HL-60 (cell line): Measurements from ENCODE around the gene PABPN1L.

Experiments used
- DNase-seq, 2 experiments: peaks; one replicate each; pipeline ENCODE4 v3.0.0-alpha.2; 2010 to 2020; ENCODE audit warnings: low read depth in 1 of 2, low spot score in 1 of 2
- H3K27ac ChIP-seq: fragments of 250-450 bp; sonication (Bioruptor Pico); replicated peaks from 2 replicates; pipeline ENCODE4 v1.5.1; 2020; ENCODE audit warnings: mild to moderate bottlenecking, moderate library complexity
- H3K27me3 ChIP-seq: fragments of 250-450 bp; sonication (Bioruptor Pico); 2 replicates; pipeline ENCODE4 v1.5.1; 2021; ENCODE audit warnings: mild to moderate bottlenecking, moderate library complexity; ENCODE audit not compliant: insufficient read depth, poor library complexity, severe bottlenecking
- H3K4me3 ChIP-seq: replicated peaks from 2 replicates; pipeline ENCODE4 v1.5.1; 2011; ENCODE audit warnings: mild to moderate bottlenecking, control low read depth, low read length; ENCODE audit not compliant: insufficient read depth
- GABPA ChIP-seq: IDR thresholded peaks from 2 replicates; pipeline ENCODE4 v1.6.1; 2012; ENCODE audit warnings: low read depth
- POLR2AphosphoS5 ChIP-seq: IDR thresholded peaks from 2 replicates; pipeline ENCODE4 v1.6.1; 2012; ENCODE audit warnings: low read depth
- SPI1 ChIP-seq: IDR thresholded peaks from 2 replicates; pipeline ENCODE4 v1.6.1; 2012; ENCODE audit warnings: low read depth, mild to moderate bottlenecking, borderline replicate concordance
- TF ChIP-seq, protein P1 (sequence below): IDR thresholded peaks from one replicate; pipeline ENCODE4 v1.5.1; 2011; ENCODE audit warnings: low read length, control low read depth, inconsistent platforms; ENCODE audit not compliant: insufficient read depth
- TF ChIP-seq, protein P2 (sequence below): IDR thresholded peaks from 2 replicates; pipeline ENCODE4 v1.6.1; 2012; ENCODE audit warnings: low read depth; ENCODE audit not compliant: insufficient replicate concordance

PABPN1L gene

GRCh38 chr16:88886420-88886844, 20.0 kb upstream of the PABPN1L start:
- TF ChIP-seq, protein P1, sequence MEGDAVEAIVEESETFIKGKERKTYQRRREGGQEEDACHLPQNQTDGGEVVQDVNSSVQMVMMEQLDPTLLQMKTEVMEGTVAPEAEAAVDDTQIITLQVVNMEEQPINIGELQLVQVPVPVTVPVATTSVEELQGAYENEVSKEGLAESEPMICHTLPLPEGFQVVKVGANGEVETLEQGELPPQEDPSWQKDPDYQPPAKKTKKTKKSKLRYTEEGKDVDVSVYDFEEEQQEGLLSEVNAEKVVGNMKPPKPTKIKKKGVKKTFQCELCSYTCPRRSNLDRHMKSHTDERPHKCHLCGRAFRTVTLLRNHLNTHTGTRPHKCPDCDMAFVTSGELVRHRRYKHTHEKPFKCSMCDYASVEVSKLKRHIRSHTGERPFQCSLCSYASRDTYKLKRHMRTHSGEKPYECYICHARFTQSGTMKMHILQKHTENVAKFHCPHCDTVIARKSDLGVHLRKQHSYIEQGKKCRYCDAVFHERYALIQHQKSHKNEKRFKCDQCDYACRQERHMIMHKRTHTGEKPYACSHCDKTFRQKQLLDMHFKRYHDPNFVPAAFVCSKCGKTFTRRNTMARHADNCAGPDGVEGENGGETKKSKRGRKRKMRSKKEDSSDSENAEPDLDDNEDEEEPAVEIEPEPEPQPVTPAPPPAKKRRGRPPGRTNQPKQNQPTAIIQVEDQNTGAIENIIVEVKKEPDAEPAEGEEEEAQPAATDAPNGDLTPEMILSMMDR: no peak
- TF ChIP-seq, protein P2, sequence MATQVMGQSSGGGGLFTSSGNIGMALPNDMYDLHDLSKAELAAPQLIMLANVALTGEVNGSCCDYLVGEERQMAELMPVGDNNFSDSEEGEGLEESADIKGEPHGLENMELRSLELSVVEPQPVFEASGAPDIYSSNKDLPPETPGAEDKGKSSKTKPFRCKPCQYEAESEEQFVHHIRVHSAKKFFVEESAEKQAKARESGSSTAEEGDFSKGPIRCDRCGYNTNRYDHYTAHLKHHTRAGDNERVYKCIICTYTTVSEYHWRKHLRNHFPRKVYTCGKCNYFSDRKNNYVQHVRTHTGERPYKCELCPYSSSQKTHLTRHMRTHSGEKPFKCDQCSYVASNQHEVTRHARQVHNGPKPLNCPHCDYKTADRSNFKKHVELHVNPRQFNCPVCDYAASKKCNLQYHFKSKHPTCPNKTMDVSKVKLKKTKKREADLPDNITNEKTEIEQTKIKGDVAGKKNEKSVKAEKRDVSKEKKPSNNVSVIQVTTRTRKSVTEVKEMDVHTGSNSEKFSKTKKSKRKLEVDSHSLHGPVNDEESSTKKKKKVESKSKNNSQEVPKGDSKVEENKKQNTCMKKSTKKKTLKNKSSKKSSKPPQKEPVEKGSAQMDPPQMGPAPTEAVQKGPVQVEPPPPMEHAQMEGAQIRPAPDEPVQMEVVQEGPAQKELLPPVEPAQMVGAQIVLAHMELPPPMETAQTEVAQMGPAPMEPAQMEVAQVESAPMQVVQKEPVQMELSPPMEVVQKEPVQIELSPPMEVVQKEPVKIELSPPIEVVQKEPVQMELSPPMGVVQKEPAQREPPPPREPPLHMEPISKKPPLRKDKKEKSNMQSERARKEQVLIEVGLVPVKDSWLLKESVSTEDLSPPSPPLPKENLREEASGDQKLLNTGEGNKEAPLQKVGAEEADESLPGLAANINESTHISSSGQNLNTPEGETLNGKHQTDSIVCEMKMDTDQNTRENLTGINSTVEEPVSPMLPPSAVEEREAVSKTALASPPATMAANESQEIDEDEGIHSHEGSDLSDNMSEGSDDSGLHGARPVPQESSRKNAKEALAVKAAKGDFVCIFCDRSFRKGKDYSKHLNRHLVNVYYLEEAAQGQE: no peak
- TF ChIP-seq GABPA (no peak), POLR2AphosphoS5 (no peak), SPI1 (no peak)
- Histone ChIP-seq H3K4me3 (no peak overlapping the region), H3K27ac (no peak overlapping the region), H3K27me3 (no peaks in the 10 kb centered on the region)
- no peak for DNase-seq

GRCh38 chr16:88885693-88886280, 19.3 kb upstream of the PABPN1L start:
- no peak overlapping the region for H3K27ac ChIP-seq
- TF ChIP-seq POLR2AphosphoS5: no peak
- no peak for TF ChIP-seq SPI1
- TF ChIP-seq GABPA: no peak
- TF ChIP-seq, protein P2: no peak
- H3K4me3 ChIP-seq: no peak overlapping the region
- H3K27me3 ChIP-seq: no peaks in the 10 kb centered on the region
- DNase-seq: no peak

GRCh38 chr16:88884569-88885271, 18.3 kb upstream of the PABPN1L start:
- no peaks in the 10 kb centered on the region for H3K27me3 ChIP-seq
- TF ChIP-seq SPI1: no peak
- TF ChIP-seq POLR2AphosphoS5: no peak
- TF ChIP-seq GABPA: no peak
- TF ChIP-seq, protein P1: no peak
- TF ChIP-seq, protein P2: no peak
- no peak overlapping the region for H3K4me3 ChIP-seq
- DNase-seq: no peak
- no peak overlapping the region for H3K27ac ChIP-seq
